ENCODE data around the gene ZNG1B.
A peak's percentile ranks its signal among the peaks of the same experiment; 100 is the strongest.
"Not testable (repeated sequence)": the region's sequence is repeated elsewhere in the genome, so short reads cannot be mapped to it uniquely, and the experiment has no call there.

Gene ZNG1B

DNA sequence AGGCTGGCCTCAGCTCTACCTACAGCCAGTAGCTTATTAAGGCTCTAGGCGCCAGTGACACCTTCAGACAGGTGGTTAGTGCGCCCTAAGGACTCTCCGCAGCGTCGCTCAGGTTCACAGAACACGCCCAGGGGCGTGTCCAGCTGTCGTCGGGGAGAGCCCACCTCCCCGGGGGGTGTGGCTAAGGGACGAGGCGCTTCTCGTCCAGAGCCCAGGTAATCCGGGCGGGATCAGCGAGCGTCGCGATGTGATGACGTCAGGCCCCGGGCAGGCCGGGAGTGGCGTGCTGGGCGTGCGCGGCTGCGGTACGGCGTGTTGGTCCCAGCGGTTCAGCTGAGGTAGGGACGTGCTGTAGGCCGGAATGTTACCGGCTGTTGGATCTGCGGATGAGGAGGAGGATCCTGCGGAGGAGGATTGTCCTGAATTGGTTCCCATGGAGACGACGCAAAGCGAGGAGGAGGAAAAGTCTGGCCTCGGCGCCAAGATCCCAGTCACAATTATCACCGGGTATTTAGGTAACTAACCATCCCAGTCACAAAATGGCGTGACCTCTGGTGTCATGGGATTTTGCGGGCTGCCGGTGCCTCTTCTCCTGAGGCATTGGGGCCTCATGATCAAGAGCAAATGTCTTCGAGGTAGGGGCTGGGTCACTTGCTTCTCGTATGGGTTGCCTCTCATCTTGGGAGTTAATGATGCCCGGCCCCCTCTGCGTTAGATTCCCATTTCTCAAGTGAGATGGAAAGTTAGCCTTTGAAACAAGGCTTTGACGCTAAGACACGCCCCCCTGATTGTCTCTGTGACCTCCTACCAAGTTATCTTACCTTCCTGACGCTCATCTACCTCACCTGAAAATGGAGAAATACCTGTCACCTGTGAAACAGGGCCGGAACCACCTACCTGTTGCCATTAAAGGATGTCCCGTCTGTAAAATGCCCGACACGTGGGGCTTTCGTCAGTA is at the start of gene ZNG1B:
Gene ZNG1B (plus strand): TSS at position 184 of the 958 bp plus-strand sequence. CDS start 178 bp downstream, at position 362.
- DNase-seq = peak; percentile 27

DNA sequence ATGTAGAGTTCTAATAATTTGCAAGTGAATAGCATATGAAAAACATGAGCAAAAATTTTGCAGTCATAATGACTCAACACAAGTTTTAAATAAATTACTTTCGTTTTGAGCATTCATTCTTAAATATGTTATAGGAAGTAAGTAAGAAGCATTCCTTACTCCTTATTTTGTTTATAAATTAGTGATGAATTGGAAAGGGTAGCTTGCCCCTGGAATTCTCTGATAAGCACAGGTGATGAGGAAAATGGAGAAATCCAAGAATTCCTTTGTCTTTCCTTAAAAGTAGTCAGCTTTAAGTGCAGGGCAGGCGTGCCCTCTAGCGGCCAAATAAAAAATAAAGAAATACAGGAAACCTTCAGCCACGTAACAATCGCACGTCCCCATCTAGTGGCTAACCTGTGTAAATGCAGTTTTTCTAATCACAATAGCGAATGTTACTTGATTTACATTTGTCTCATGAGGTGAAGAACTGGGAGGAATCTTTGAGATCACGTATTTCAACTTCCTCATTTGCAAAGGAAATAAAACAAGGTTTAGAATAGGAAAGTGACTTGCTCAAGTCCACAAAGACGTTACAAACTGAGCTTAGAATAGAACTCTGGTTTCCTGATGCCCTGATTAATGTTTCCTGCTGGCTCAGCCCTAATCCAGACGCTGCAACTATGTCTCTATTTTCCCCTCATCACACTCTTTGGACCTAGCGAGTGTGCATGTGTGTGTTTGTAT is 47.2 kb upstream of the ZNG1B start:
- DNase-seq = peak; percentile 82

DNA sequence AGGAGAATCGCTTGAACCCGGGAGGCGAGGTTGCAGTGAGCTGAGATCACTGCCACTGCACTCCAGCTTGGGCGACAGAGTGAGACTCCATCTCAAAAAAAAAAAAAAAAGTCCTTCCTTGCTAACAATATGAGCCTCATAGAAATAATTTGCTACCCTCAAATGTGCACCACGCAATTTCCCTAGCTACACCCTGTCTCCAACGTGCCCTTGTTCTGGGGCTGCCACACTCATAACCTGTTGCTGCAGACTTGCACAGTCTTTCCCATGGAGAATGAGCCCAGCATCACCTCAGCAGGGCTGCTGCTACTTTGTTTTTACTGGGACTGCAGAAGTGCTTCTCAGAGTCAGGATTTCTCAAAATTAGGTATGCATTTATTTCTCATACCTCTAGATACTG is 46.4 kb upstream of the ZNG1B start:
- DNase-seq = no peak

DNA sequence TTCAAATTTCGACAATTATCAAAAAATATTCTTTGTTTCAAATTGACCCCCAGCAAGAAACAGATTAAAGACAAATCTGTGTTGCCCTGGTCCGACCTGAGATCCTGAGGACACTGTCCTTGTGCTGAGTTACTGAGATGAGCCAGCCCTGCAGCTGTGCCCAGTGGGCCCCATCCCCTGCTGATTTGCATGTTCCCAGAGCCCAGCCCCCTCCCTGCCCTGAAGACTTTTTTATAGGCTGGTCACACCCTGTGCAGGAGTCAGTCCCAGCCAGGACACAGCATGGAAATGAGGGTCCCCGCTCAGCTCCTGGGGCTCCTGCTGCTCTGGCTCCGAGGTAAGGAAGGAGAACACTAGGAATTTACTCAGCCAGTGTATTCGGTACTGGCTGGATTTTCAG is 31.4 kb upstream of the ZNG1B start:
- no peak for DNase-seq

DNA sequence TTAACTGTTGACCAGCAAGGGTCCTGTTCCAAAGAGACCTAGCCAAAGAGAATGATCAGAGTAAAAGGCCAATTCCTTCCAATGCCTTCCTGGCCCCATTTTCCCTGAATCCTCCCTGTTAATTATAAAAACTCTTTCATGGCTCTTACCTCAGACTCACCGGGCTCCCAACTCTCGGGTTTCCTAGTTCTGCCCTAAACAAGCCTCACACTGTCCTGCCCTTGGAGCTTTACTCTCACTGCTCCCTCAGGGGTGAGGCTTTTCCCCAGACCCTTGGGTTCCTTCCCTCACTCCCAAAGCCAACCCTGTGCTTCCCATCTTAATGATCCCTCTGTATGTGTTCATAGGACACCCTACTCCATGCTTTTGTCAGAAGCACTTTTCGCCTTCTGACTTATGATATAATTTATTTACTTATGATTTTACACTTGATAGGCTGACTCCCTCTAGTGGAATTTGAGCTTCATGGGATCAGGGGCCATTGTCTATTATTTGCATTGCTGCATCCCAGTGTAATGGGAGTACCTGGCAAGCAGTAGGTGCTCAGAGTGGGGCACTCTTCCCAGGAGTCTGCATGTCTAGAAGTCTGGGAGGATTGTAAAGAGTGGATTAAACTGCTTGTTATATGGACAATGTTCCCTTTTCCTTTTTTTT is 29.9 kb upstream of the ZNG1B start:
- DNase-seq = no peak

DNA sequence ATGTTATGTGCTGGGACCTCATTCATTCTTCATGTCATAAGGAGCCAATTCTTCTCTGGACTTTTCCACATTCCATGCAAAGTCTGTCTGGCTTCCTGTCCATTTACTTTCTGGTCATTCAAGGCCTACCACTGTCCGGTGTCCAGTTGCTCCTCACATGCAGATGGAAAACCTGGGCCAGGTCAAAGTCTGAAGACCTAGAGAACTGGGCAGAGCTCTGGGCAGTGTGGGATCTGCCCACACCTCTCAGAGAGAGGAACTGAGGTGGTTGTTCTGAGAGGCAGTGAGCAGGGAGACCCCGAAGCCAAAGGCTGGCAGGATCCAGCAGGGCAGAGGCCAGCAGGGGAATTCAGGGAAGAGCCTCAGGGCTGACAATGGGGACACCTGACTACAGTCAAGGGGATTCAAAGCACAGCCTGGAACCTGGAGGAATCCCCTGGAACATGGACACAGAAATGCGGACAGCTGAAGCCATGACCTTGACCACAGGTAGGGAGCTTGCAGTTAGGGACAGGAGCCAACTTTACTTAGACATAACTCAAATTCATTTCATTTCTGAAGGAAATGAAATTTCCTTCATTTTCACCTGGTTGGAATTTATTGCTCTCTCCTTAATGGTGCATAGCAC is 25.7 kb upstream of the ZNG1B start:
- DNase-seq = not testable (repeated sequence)

DNA sequence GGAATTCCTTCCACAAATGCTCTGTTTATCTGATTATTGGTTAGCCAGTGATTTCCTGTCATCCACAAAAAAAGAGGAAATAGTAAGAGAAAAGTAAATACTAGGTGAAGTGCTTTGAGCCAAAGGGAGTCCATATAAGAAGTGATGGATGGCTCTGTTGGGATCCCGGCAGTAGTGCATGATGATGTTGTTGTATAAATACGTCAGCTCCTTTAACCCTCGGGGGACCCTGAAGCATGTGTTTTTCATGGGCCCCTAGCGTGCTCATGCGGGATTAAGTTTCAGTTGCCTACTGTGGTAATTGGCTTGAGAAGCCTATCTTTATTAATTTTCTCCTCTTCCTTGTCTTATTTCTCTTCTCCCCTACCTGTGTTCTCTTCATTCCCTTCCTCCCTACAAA is 24.7 kb upstream of the ZNG1B start:
- DNase-seq = not testable (repeated sequence)

DNA sequence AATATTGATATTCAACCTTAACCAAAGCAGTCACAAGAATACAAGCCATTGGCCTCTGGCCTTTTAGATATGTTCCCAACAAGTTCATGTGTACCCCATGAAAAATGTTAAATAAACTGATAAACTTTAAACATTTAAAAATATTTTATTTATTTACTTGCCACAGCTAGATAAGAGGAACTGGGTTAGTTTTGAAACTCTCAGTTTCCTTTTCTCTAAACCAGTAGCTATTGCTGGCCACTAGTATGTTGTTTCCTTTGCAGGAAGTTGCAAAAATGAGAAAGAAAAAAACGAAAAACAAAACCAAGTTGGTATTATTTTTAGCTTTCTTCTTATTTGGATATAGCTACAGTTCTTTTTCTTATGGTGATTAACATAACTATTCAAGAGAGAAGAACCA is 5.7 kb upstream of the ZNG1B start:
- not testable (repeated sequence) for DNase-seq

DNA sequence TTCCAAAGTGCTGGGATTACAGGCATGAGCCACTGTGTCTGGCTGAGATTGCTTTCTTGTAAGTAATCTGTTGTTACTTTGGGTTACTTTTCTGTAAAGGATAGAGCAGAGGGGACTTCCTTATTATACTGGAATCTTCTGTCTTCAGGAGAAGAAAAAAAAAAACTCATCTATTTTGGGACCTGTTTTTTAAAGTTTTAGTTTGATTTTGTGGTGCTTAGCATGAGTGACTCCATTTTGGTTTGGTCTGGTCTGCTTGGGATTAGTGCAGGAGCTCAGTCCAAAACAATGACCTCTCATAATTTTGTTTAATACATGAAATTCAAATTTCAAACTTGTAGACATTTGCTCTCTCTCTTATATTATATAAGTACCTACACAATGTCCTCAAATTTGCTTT is 4.0 kb upstream of the ZNG1B start:
- not testable (repeated sequence) for DNase-seq

DNA sequence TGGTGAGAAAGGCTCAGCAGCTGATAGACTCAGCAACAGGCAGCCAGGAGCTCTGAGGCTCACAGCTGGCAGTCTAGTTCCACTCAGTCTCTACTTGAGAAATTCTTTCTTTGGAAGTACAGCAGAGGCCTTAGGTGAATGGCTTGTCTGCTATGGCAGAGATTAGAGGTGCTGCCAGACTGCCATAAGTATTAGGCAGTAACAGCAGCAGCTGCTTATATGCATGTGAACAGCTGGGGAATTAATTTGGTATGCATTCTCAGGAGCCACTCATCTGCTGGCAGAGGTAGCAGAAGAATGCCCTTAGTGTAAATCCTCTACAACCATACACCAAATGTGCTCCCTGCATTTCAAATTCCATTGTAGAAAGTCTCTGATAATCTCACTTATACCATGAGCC is 28.3 kb downstream of the ZNG1B start:
- DNase-seq = not testable (repeated sequence)

DNA sequence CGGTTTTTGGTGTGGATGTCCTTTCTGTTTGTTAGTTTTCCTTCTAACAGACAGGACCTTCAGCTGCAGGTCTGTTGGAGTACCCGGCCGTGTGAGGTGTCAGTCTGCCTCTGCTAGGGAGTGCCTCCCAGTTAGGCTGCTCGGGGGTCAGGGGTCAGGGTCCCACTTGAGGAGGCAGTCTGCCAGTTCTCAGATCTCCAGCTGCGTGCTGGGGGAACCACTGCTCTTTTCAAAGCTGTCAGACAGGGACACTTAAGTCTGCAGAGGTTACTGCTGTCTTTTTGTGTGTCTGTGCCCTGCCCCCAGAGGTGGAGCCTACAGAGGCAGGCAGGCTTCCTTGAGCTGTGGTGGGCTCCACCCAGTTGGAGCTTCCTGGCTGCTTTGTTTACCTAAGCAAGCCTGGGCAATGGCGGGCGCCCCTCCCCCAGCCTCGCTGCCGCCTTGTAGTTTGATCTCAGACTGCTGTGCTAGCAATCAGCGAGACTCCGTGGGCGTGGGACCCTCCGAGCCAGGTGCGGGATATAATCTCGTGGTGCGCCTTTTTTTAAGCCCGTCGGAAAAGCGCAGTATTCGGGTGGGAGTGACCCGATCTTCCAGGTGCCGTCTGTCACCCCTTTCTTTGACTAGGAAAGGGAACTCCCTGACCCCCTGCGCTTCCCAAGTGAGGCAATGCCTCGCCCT is 39.3 kb downstream of the ZNG1B start:
- DNase-seq = peak; percentile 55

DNA sequence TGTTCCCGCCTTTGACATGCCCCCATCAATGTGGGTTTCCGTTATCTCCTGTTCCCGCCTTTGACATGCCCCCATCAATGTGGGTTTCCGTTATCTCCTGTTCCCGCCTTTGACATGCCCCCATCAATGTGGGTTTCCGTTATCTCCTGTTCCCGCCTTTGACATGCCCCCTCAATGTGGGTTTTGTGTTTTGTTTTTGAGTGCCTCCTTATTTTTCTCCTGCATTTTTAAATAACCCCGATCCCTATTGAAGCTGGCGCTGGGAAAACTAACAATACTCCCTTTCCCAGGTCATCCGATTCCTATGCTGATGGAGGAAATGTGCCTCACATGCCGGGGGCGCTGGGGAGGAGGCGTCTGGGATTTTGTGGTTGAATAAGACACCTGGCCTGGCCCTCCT is 59.0 kb downstream of the ZNG1B start:
- not testable (repeated sequence) for DNase-seq

DNA sequence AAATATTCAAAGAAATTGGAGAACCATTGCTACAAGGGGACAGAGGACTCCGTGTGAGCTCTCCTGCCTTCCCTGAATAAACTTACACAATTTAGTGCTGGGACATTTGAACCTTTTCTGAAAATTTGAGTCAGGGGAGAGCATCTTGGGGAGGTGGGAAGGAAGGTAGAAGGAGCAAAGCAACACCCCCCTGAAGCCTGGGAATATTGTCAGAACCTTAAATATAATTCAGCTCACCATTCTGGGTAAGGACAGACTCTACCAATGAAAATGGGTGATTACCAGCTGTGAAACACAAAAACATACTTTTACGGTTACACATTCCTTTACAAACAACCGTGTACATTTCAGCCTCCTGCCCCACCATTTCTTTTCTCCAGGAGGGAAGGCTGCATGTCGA is 60.9 kb downstream of the ZNG1B start, which contains the start of gene FOXD4L1:
Gene FOXD4L1 (plus strand): TSS at position 301 of the 400 bp plus-strand sequence. CDS start 592 bp downstream, outside the sequence.
- not testable (repeated sequence) for DNase-seq

DNA sequence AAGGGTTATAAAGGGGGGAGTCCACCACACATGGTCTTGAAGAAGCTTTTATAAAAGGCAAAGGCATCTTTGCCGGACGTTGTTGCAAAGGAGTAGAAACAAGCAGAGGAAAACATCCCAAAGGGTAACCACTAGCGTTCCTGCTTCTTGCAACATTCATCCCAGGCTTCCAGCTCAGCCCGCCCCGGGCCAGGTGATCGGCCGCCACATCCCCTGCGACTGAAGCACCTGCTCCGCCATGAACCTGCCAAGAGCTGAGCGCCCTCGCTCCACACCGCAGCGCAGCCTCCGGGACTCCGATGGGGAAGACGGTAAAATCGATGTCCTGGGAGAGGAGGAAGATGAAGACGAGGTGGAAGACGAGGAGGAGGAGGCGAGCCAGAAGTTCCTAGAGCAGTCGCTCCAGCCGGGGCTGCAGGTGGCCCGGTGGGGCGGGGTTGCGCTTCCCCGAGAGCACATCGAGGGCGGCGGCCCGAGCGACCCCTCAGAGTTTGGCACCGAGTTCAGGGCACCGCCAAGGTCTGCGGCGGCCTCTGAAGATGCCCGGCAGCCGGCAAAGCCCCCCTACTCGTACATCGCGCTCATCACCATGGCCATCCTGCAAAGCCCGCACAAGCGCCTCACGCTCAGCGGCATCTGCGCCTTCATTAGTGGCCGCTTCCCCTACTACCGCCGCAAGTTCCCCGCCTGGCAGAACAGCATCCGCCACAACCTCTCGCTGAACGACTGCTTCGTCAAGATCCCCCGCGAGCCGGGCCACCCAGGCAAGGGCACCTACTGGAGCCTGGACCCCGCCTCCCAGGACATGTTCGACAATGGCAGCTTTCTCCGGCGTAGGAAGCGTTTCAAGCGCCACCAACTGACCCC is 61.8 kb downstream of the ZNG1B start:
- DNase-seq = peak; percentile 45

DNA sequence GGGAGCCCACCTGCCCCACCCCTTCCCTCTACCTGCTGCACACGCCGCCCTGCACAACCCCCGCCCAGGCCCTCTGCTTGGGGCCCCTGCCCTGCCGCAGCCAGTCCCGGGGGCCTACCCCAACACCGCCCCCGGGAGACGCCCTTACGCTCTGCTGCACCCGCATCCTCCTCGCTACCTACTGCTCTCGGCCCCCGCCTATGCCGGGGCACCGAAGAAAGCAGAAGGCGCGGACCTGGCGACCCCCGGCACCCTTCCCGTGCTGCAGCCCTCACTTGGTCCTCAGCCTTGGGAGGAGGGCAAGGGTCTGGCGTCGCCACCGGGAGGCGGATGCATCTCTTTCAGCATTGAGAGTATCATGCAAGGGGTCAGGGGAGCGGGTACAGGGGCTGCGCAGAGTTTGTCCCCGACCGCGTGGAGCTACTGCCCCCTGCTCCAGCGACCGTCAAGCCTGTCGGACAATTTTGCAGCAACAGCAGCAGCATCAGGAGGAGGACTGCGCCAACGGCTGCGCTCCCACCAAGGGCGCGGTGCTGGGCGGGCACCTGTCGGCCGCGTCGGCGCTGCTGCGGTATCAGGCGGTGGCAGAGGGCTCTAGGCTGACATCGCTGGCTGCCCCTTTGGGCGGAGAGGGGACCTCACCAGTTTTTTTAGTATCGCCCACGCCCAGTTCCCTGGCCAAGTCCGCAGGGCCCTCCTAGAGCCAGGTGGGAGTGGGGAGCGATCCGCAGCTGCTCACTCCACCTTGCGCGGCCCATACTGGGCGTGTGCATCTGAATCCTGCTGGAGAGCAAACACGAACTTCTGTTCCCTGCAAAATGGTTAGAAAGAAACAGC is 62.6 kb downstream of the ZNG1B start:
- DNase-seq = not testable (repeated sequence)

DNA sequence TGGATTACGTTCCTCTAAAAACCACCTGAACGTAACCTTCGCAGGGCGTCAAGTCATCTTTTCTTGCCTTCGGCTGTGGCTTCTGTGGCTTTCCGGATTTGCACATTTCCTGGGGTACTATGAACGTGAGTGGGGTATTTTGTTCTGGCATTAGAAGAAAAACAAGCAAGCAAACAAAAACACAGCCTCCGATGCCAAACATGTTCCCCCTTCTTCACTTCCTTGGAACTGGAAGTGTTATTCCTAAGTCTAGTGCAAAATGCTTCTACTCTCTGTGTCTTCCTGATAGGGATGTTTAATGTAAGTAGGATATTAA is 63.2 kb downstream of the ZNG1B start:
- DNase-seq = not testable (repeated sequence)

DNA sequence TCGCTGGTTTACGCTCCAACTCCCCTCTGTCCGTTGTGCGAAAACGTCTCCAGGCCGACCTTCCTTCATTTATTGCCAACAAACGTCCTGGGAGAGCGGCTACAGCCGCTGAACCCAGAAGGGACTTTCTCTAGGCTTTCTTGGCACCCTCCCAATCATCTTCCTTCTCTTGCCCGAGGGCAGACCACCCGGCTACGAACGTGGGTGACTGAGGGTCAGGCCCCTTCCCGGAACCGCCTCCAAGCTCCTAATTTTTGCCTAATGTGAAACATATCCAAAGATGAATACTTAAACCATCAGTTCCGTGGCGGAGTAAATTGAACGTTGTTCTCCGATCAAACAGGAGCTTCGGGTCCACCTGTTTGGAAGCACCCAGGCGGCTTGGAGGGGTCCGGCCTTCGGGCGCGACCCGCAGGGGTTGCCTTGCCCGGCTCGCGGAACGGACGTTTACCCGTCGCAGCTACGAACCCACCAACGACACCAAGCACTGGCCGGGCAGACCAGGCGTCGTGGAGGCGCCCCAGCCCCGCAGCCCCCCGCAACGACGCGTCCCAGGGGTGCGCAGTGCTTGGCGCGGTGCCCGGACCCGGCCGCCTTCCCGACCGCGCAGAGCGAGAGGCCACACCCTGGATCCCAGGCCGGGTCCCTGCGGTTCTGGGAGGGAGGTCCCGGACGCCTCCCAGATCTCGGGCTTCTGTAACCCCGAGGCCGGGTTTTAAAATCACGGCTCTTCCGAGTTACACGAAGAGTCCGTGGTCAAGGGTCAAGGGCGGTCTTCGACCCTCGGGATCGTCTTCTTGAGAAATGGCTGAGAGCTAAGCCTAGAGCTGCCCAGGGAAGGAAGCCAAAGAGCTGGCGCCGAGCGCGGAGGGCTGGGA is 65.0 kb downstream of the ZNG1B start:
- DNase-seq = peak; percentile 25

DNA sequence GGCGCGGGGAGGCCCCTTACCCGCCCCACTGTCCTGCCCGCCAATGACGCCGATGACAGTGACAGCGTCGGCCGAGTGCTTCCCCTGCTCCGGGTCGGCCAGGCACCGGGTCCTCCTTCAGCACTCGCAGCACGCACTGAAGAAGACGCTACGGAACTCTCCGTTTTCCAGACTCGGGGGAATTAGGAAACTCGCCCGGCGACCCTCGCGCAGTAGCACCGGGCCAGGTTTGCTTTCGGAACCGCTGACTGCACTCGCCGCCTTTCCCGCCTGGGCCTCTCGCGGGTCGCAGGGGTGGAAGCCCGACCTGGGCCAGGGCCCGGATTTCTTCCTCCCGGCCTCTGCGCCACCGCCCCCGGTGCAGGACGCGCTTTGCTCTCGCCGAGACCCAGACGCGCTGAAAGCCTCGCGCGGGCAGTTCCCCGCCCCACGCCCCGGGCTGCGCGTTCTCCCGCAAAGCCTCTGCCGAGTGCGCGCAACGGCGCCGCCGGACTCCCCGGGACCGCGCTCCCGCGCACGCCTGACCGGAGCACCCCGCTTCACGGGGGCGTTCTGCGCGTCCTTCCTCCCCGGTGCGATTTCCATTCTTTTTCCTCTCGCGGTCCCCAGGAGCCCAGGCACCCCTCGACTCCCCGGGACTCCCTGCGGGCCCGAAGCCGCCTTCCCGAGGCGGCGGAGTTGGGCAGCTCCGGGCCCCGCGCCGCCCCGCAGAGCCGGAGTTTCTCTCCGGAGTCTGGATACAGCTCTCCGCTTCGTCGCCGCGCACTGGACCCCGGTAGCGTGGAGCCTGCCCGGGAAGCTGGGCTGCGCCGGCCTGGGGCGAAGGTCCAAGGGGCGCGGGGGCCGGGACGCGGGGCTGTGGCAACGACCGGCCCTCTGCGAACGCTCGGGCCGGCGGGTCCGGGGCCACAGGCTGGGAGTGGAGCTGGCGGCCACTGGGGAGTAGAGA is 65.9 kb downstream of the ZNG1B start:
- DNase-seq = peak; percentile 65
